Lower lobe of right lung (tissue), 2 donors: ENCODE data around the gene ROBO1. TPM values are rescaled to one million over a fixed set of nuclear protein-coding genes. Genes with fewer than 3 reads are reported as not detected.
A peak's percentile ranks its signal among the peaks of the same experiment; 100 is the strongest.

Experiments
- ATAC-seq, 2 donors: fragments of 200-7000 bp; cut with Tn5 transposase; one replicate each; pipeline ENCODE4 v1.9.1; 2020 to 2022; ENCODE audit warnings: mild to moderate bottlenecking in 2 of 2, moderate library complexity in 2 of 2
- DNase-seq: peaks from one replicate; pipeline ENCODE4 v3.0.0-alpha.2; 2020
- H3K27ac ChIP-seq: fragments of 200-600 bp; one replicate; pipeline ENCODE4 v1.8.0; 2022
- H3K27me3 ChIP-seq: fragments of 200-600 bp; one replicate; pipeline ENCODE4 v1.8.0; 2022; ENCODE audit warnings: low read depth
- H3K36me3 ChIP-seq: fragments of 200-600 bp; one replicate; pipeline ENCODE4 v1.8.0; 2022; ENCODE audit warnings: mild to moderate bottlenecking
- H3K4me1 ChIP-seq: fragments of 200-600 bp; one replicate; pipeline ENCODE4 v1.8.0; 2022
- H3K4me3 ChIP-seq: fragments of 200-600 bp; one replicate; pipeline ENCODE4 v1.8.0; 2022; ENCODE audit warnings: mild to moderate bottlenecking
- H3K9me3 ChIP-seq: fragments of 200-600 bp; one replicate; pipeline ENCODE4 v1.8.0; 2022
- intact Hi-C: fragments of 100-400 bp; cut with DNase I; formaldehyde crosslinking; loops from one replicate; pipeline ENCODE4 v1.11.0; 2022
- total RNA-seq: library from RNA; stranded (reverse); fragmentation: NEBNext Ultra II Directional; extraction: Animal tissue kit (Norgen Biotek cat#: 25700); gene quantifications from one replicate; pipeline ENCODE4 v1.2.1, GENCODE V29; 2021
- TF ChIP-seq, protein P1 (sequence below): fragments of 200-600 bp; IDR thresholded peaks from one replicate; pipeline ENCODE4 v1.8.0; 2022; ENCODE audit warnings: antibody characterized with exemption, mild to moderate bottlenecking
- donor health status: DM: no; HTN: yes; CAD: no; lungs with severe emphysema.

ROBO1 gene
- total RNA-seq, 1 donor from 2014 or later, result 14.8 TPM

DNA sequence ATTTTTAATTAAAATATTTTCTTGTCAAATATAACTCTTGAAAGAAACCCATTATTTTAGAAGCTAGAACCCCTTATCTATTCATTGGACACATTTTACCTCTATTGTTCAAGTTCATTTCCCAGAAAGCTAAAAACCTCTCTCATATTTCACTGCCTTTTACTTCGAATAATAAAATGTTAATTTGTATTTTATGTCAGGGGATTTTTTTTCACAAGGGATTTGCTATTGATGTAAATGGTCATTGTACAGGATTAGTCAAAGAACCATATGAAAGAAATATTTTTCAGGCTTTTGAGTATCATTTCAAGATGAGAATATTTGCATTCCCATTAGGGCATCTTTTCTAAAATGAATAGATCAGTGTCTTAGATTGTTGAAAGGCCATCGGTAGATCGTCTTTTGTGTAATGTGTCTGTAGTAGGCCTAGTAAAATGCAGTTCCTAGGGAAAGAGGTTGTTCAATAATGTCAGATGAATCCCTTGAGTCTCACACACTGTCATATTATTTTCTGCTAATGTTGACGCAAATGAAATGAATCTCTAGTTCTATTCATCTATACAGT is 114.5 kb downstream of the ROBO1 start:
- DNase-seq, result no peak
- Histone ChIP-seq H3K27me3 (no peaks in the 10 kb centered on the region), H3K9me3 (no peaks in the 10 kb centered on the region), H3K4me3 (no peak overlapping the region), H3K36me3 (no peaks in the 10 kb centered on the region), H3K27ac (no peak overlapping the region), H3K4me1 (no peaks in the 10 kb centered on the region)
- intact Hi-C loops, result no loop called here
- TF ChIP-seq, protein P1, sequence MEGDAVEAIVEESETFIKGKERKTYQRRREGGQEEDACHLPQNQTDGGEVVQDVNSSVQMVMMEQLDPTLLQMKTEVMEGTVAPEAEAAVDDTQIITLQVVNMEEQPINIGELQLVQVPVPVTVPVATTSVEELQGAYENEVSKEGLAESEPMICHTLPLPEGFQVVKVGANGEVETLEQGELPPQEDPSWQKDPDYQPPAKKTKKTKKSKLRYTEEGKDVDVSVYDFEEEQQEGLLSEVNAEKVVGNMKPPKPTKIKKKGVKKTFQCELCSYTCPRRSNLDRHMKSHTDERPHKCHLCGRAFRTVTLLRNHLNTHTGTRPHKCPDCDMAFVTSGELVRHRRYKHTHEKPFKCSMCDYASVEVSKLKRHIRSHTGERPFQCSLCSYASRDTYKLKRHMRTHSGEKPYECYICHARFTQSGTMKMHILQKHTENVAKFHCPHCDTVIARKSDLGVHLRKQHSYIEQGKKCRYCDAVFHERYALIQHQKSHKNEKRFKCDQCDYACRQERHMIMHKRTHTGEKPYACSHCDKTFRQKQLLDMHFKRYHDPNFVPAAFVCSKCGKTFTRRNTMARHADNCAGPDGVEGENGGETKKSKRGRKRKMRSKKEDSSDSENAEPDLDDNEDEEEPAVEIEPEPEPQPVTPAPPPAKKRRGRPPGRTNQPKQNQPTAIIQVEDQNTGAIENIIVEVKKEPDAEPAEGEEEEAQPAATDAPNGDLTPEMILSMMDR, result no peak
- ATAC-seq, result no peak

GRCh38 chr3:79651536-79652065 is 116.2 kb downstream of the ROBO1 start:
- Histone ChIP-seq H3K4me1 (no peaks in the 10 kb centered on the region), H3K4me3 (no peak overlapping the region), H3K36me3 (no peaks in the 10 kb centered on the region), H3K27me3 (no peaks in the 10 kb centered on the region), H3K9me3 (no peaks in the 10 kb centered on the region), H3K27ac (no peak overlapping the region)
- TF ChIP-seq, protein P1, result no peak
- peak; percentile 35 for DNase-seq
- ATAC-seq, result peak in 1 of 2 donors; percentile 69
- intact Hi-C loops, result no loop called here

DNA sequence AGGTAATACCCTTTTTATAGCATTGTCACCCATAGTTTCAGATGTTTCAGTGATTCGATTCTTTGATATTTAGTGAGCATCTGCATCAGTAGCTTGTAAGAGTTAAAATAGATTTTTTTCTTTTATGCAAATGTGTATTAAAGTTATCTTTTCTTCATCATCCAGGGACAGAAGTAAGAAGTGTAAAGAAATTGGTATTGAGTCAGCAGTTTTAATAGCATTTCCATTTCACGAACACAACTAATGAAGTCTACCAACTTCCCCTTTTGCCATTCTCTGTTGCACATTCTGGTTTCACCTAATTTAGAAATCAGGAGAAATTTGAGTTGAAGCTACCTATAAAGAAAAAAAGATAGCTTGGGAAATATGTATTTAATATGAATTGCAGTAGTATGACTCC is 127.9 kb downstream of the ROBO1 start:
- DNase-seq, result no peak
- TF ChIP-seq, protein P1, result no peak
- intact Hi-C loops, result no loop called here
- Histone ChIP-seq H3K27ac (no peak overlapping the region), H3K4me3 (no peak overlapping the region), H3K9me3 (no peaks in the 10 kb centered on the region), H3K4me1 (no peaks in the 10 kb centered on the region), H3K27me3 (no peaks in the 10 kb centered on the region), H3K36me3 (no peaks in the 10 kb centered on the region)
- ATAC-seq, result no peak

DNA sequence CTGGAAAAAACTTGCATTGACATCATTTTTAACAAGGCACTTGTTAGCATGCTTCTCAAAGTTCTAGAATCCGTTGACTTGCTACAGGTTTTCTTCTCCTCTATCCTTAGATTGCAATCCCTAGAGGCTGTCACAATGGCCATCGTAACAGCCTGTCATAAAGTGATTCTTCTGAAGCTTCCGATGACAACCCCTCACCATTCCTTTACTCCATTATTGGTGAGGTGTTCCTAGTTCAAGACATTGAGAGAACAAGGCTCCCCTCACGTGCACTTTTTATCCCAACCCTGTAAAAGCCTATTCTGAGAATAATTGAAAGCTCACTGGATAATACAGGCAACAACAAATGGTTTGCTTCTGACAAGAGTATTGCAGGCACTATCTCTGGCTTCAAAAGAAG is 131.4 kb downstream of the ROBO1 start:
- TF ChIP-seq, protein P1, result no peak
- ATAC-seq (no peak), DNase-seq (no peak)
- intact Hi-C loops, result no loop called here
- Histone ChIP-seq H3K27me3 (no peaks in the 10 kb centered on the region), H3K4me3 (no peak overlapping the region), H3K36me3 (no peaks in the 10 kb centered on the region), H3K27ac (no peak overlapping the region), H3K9me3 (no peaks in the 10 kb centered on the region), H3K4me1 (no peaks in the 10 kb centered on the region)

- intact Hi-C loops, result no loop called here
- no peaks in the 10 kb centered on the region for H3K9me3 ChIP-seq
- ATAC-seq (no peak), DNase-seq (no peak)
- H3K27me3 ChIP-seq, result no peaks in the 10 kb centered on the region
- H3K4me3 ChIP-seq, result no peak overlapping the region
- H3K4me1 ChIP-seq, result no peaks in the 10 kb centered on the region
- TF ChIP-seq, protein P1, result no peak
- no peaks in the 10 kb centered on the region for H3K36me3 ChIP-seq
- no peak overlapping the region for H3K27ac ChIP-seq
Measured at GRCh38 chr3:79632842-79633241, 135.0 kb downstream of the ROBO1 start.
